MV-4-11 (cell line): Measurements from ENCODE around the gene ANO4.

Experiments used
- DNase-seq: peaks from one replicate; lab custom pipeline; 2025; lab: John Stamatoyannopoulos, UW

The ANO4 gene

DNA sequence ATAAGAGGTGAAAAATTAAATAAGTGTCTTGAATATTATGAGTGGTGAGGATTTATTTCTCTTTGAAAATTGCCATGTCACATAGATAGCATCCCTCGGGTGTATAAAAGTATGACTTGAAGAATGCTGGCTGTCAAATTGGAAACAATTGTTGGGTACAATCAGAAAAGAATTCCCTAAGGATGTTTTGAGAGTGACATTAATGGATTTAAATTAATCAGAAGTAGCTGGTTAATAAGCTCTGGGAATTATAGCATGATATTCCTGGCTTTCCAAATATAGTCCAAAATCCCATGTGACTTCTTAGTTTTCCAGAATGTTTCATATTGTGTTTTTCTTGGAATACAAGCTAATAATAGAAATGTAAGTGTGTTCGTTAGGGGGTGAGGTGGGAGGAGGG, 196.5 kb downstream of the ANO4 start:
- no peak for DNase-seq

DNA sequence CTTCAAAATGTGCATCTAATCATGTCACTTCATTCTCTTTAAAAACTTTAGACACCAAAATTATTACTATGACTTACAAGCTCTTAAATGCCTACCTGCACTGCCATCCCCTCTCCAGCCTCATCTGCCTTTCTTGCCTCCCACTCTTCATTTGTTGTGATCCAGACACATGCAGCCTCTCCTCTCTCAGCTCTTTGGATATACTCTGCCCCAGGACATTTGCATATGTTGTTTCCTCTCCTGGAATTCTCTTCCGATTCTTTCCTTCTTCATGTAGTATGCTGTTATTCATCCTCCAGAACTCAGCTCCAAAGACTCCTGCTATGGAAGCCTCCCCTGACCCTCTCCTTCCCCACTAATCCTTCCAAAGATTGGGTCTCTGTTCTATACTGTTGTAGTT, 197.6 kb downstream of the ANO4 start:
- no peak for DNase-seq

DNA sequence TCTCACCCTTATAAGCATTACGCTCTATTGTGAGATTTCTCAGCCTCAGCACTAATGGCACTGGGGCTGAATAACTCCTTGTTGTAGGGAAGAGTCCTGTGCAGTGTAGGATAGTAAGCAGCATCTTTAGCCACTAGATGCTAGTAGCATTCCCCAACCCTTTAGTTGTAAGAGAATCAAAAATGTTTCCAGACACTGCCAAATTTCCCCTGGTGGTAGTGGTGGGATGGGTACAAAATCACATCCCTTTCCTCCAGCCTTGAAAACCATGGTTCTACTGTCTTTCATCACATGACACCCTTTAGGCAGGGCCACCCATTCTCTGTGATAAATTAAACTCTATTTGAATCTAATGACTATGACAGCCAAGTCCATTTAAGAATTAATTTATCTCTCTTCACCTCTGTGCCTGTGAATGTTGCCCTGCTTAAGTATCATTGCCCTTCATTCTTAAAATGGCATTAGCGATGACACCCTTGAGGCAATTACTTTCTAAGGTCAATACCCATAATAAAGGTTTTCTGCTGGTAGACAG, 199.4 kb downstream of the ANO4 start:
- no peak for DNase-seq

DNA sequence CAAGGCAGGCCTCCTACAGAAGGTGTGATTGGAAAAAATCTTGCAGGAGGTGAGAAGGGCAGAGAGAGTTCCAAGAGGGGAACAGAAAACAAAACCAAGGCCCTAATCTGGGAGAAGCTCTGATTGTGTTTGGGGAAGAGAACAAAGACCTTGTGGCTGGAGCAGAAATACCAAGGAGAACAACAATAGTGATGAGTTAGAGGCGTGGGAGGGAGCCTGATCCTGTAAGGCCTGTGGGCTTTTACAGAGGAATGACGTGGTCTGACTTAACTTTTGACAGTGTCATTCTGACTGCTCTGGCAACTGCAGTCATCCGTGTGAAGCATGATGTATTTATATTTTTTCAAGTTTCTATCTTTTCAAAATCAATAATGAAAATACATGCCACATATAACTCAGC, 200.6 kb downstream of the ANO4 start:
- DNase-seq: peak; percentile 78

DNA sequence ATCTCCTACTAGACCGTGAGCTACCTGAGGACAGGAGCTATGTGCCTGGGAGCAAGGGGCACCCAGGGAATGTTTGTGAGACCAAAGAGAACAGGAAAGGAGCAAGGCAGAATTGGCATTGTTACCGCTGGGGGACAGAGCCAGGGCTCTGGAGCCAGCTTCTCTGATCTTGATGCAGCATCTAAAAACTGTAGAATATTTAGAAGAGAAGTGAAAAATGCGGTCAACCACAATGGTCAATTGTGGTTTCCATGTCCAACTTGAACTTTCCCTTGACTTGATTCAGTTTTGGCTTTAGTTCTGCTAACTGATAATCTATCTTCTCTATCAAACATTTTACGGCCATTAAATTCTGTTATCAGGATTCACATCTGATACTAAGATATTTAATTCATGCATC, 201.2 kb downstream of the ANO4 start:
- peak; percentile 74 for DNase-seq

DNA sequence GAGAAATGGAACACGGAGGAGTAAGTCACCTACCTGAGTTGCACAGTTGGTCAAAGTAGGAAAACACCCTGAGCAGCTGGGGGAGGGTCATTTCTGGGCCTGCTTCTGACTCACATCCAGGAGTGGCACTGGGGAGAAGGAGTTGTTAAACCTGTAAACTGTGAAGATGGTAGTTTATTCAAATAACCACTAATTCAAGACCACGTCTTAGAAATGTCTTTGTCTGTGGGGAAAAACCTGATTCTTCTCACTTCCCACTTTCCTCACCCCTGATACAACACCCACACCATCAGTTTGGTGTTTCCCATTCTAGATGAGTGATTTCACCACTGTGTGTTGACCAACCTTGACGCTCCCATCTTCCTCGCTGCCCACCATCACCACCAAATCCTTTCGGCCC, 207.1 kb downstream of the ANO4 start:
- DNase-seq: peak; percentile 0

DNA sequence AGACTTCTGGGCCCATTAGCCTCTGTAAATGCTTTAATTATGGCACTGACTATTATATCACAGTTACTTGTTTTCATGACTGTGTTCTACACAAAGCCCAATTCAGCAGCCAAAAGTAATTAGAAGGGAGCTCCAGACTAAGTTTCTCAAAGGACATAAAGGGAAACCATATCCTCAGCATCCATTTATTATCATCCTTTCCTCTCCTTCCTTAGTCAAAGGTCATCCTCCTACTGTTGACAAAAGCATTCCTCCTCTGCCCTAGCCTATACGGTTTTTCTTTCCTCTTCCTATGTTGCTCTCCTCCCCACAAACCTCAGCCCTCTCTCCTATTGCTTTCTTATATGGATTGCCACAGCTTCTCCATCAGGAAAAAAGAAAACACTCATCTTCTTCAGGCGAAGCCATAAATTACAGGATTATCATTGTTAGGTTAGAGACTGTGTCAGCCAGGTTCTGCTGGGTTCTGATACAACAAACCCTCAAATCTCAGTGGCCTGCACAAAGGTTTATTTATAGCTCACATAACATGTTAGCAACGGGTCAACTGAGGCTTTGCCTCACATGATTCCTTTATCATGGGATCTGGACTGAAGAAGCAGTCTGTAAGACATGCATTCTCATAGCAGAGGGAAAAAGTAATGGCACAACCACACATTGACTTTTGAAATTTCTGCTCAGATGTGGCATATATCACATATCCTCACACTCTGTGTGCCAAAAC, 208.3 kb downstream of the ANO4 start:
- DNase-seq: no peak

DNA sequence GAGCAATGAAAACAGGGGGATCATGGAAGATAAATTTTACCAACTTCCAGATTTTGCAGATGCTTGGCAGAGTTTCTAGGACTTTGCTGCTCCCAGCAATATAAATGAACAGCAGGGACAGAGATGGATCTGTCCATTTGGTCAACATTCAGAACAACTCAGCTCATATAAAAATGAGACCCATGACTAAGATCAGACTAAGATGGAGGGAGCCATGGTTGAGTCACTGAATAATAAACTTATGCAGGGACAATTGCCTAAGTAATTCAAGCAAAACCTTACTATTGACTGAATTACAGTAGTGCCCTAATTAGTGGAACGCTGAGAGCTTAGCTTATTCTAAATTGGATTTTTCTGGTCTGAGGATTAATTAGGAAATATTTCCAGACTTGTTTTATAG, 210.3 kb downstream of the ANO4 start:
- DNase-seq: no peak

DNA sequence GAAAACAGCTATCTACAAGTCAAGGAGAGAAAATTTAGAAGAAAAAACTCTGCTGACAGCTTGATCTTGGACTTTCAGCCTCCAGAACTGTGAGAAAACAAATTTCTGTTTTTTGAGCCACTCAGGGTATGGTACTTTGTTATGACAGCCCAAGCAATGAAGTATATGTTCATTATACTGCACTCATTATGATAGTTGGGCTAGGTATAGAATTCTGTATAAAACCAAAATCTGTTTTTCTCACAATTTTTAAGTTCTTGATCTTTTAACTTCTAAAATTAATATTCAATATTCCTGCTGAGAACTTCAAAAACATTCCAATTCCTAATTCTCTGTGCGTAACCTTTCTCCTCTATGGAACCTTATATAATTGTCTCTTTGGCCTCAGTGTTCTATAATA, 214.7 kb downstream of the ANO4 start:
- no peak for DNase-seq

DNA sequence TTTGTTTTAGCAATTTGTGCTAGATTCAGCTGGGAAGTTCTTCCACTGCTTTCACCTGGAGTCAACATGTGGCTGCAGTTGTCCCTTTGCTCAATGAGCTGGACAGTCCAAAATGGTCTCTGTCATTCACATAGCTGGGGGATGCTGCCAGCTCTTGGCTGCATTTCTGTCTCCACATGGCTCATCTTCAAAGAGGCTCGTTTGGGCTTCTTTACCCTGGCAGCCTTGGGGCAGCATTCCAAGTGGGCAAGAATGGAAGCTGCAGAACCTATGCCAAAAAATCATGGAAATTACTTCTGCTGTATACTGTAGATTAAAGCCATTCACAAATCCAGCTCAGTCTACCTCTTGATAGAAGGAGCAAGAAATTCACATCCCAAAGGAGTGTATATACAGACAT, 216.3 kb downstream of the ANO4 start:
- no peak for DNase-seq

DNA sequence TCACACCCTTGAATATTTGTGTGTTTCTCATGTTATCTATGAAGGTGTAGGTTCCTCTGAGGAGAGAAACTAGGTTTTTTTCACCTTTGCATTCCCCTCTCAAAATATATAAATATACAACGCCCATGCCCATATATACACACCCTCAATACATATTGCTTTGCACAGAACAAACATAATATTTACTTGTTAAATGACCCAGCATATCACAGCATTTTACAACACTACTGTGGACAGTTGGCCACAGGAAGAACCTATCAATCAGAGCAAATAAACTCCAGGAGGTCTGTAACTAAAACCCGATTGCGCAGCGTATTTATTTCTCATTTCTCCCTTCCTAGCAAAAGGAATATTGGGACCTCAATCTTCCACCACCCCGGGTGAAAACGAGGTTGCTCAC, 219.4 kb downstream of the ANO4 start:
- no peak for DNase-seq

DNA sequence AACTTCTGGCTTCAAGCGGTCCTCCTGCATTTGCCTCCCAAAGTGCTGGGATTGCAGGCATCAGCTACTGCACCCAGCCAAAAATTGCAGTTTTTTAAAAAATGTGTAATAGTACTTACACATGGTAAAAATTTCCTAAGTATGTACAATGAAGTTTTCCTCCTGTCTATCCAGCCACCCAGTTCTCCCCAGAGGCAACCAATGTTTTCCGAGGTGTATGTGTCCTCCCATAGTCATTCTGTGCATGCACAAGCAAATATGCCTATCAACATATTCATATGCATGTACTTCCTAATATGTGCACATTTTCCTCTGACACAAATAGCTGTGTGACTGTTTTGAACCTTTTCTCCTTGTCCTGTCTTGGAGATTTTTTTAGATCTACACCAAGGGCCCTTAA, 220.5 kb downstream of the ANO4 start:
- no peak for DNase-seq

DNA sequence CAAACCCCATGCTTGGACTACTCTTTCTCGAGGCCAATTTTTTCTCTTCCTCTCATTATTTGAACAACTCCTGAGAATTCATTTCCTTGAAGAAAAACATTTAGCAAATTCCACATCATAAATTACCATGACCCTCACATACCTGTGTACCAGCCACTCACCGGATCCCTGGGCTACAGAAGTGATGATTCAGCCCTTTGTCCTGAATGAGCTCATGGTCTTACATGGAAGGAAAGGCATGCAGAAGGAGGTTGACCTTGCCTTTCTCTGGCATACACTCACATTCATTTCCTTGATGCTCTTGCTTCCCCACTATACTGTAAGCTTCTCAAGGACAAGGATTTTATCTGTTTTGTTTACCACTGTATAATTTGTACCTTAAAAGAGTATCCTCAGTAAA, 224.0 kb downstream of the ANO4 start:
- DNase-seq: no peak

DNA sequence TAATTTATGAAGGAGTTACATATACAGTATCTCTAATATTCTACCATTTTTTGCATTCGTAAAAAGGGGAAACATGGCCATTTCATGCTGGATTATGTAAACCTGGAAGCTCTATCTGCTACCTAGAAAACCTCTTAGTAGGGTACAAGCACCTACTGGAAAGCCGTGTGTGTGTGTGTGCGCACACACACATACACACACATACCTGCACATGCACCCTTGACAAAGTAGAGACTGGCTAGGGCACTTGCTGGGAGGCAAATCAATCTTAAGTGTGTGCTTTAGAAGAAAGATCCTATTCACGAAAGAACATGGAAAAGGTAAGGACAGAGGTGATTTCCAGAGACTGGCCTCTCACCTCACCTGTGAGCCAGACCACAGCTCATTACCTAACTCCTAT, 224.6 kb downstream of the ANO4 start:
- DNase-seq: no peak

DNA sequence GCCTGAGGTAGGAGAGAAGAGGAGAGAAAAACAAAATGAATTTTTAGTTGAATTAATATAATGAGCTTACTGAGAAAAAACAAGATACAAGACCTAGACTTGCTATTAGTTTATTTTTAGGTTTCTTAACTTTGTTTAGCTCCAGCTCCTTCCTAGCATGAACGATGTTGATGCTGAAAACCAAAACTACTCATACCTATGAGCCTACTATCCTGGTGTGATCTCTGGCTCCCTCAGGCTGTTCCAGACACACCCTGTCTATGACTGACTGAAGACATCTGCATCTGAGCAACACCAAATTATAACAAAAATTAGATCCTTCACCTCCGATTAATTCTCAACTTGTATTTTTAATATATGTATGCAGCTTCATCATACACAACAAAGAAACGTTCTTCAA, 225.1 kb downstream of the ANO4 start:
- DNase-seq: no peak

DNA sequence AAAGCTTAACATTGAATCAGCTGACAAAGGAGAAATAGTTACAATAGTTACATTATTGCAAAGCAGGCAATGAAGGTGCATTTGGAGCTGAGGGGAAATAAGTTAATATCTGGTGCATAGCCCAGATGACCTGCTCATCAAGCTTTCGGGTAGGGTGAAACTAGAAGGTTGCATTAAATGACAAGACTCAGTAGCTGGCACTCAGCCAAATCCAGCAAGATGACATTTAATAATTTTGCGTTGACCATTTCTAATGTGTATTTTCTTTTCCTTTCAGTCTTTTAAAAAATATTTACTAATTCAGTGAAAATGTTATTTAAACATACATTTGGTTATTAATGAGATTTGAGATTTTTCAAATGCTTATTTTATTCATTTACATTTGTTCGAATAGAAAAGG, 226.9 kb downstream of the ANO4 start:
- DNase-seq: no peak

DNA sequence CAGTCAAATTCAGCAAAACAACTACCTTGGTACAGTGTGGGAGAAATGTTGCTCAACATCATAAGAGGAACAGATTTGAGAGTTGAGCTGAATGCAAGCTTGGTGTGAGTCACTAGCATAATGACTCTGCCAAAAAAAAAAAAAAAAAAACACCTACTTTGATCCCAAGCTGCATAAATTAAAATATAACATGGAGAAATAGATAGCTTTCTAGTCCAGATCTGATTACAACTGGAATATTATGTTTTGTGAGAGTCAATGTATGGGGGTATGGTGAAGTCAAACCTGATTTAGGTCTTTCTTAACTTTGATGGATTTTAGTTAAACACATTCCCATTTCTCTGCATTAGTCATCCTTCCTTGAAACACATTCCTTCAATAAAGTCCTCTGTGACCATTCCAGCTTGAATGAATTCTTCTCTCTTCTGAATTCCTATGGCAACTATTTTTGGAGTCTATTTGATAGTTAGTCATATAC, 227.4 kb downstream of the ANO4 start:
- peak; percentile 20 for DNase-seq

DNA sequence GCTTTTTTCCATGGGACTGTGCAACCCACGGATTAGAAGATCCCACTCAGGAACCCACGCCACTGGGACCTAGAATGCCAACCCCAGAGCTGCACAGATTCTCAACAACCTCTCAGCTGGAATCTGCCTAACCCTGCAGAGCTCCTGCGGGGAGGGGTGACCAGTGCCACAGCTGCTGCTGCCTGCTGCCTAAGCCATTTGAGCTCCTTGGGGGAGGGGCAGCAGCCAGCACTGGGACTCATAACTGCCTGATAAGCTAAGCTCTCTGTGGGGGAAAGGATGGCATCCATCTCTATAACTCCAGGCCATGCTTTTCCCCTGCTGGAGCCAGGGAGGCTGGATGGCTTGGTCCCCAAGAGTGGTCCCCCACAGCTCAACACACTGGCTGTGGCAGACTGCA, 232.6 kb downstream of the ANO4 start:
- no peak for DNase-seq

DNA sequence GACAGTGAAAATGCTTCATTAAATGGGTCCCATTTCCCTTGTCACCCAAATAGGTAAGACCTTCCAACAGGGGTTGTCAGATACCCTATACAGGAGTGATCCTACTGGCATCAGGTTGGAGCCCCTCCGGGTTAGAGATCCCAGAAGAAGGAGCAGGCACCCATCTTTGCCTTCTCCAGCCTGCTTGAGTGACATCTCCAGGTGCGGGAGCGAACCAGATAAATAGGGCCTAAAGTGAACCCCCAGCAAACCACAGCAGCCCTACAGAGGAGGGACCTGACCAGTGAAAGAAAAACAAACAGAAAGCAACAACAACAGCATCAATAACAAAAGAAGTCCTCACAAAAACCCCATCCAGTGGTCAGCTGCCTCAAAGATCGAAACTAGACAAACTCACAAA, 233.2 kb downstream of the ANO4 start:
- no peak for DNase-seq

DNA sequence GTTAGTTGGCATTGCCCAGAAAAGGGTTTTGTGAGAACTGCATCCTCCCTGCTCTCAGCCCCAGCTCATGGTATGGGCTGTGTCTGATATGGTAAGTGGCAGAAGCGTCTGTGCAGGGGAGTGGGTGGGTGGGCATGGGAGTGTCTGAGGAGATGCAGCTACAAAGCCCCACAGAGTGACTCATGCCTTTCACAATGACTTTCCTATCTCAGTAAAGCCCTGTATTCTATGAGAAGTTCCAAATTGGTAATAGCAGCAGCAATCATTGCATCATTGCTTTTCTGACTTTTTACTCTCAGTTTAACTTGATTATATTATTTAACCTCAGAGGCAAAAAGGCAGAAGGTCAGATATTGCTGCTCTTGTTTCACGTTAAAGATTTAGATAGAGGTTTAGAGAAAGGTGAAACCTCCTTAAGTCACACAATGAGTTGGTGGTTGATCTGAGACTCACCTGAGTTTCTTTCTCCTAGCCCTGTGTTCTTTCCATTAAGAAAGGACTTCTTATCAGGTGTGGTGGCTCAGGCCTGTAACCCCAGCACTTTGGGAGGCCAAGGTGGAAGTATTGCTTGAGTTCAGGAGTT, 243.8 kb downstream of the ANO4 start:
- DNase-seq: no peak

DNA sequence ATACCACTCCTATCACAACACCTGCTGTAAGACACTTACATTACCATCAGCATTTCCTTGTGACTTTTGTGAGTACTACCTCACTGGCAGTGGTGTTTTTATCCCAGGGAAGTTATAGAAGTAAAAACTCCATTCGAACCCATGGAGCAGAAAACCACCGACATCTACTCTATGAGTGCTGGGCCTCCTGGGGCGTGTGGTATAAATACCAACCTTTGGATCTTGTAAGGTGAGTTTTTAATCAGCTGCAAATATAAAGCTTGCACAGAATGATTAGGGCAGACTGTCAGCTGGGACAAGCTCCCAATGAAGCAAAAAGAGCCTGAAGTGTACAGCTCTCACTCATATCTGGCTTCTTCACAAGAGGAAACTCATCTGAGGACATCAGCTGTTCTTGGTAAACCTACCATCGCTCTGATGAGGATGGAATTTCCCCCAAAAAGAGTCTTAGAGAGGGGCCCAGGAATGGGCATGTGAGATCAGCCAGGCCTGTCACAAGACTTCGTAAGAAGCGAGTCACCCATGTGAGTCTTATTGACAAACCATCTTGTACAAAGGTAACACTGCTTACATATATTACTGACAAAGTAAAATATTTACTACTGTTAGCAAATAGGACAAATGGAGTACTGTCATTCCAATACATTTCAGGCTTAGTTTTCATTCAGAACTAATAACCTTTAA, 245.4 kb downstream of the ANO4 start:
- no peak for DNase-seq

DNA sequence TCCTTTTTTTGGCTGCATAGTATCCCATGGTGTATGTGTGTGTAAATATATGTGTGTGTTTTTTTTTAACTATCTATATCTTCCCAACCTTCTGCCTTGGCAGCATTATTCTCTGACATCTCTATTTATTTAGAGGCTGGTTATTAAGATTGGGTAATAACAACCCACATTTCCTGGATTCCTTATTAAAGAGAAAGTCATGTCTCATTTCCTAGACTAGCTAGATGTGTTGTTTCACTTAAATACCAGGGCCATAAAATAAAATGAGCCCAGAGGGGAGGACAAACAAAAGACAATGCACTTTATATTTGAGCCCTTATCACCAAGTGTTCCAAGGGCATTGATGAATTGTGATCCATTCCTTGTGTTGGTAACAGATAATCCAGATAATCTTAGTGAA, 246.4 kb downstream of the ANO4 start:
- no peak for DNase-seq

DNA sequence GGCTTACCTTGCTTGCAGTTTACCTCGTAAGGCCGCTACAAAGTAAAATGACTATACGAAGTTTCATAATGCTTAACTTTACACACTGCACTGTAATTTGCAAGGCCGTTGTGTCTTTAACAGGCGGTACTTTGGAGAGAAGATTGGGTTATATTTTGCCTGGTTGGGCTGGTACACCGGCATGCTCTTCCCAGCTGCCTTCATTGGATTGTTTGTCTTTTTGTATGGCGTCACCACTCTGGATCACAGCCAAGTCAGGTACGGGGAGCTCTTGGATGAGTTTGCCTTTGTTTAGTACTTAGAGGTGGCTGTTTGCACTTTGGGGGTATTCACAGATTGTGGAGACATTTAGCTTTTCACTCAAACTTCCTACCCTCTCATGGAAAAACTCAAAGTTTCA, 247.6 kb downstream of the ANO4 start:
- no peak for DNase-seq
